AG09319 (cell line): ENCODE results near the gene KLC3.

Experiments
- DNase-seq: peaks from one replicate; pipeline ENCODE4 v3.0.0-alpha.2; 2010; ENCODE audit warnings: low read depth; ENCODE audit errors: extremely low read depth
- CTCF ChIP-seq: IDR thresholded peaks from 2 replicates; pipeline ENCODE4 v1.5.1; 2011; ENCODE audit warnings: low read depth, mild to moderate bottlenecking, inconsistent platforms, low read length, moderate library complexity

KLC3 gene

GRCh38 chr19:45354241-45354842, 13.8 kb downstream of the KLC3 start:
- no peak for TF ChIP-seq CTCF
- DNase-seq, result no peak

GRCh38 chr19:45355402-45355801, 14.9 kb downstream of the KLC3 start:
- no peak for TF ChIP-seq CTCF
- no peak for DNase-seq

GRCh38 chr19:45355910-45356309, 15.4 kb downstream of the KLC3 start:
- DNase-seq, result no peak
- TF ChIP-seq CTCF, result no peak

- DNase-seq, result no peak
- TF ChIP-seq CTCF, result no peak
Measured at GRCh38 chr19:45356760-45357444, 16.4 kb downstream of the KLC3 start.

- no peak for TF ChIP-seq CTCF
- no peak for DNase-seq
Measured at GRCh38 chr19:45357445-45357783, 16.9 kb downstream of the KLC3 start.

GRCh38 chr19:45358213-45358792, 17.8 kb downstream of the KLC3 start:
- no peak for TF ChIP-seq CTCF
- no peak for DNase-seq

- TF ChIP-seq CTCF, result no peak
- DNase-seq, result no peak
Measured at GRCh38 chr19:45361608-45362007, 21.1 kb downstream of the KLC3 start.
